IPS-11a (cell line): ENCODE results near the gene TOP2B.
A peak's percentile ranks its signal among the peaks of the same experiment; 100 is the strongest.

Experiments used
- H3K4me3 ChIP-seq: one replicate; pipeline ENCODE4 v1.5.1; 2013; ENCODE audit warnings: low read depth, low read length, control low read depth

The TOP2B gene

DNA sequence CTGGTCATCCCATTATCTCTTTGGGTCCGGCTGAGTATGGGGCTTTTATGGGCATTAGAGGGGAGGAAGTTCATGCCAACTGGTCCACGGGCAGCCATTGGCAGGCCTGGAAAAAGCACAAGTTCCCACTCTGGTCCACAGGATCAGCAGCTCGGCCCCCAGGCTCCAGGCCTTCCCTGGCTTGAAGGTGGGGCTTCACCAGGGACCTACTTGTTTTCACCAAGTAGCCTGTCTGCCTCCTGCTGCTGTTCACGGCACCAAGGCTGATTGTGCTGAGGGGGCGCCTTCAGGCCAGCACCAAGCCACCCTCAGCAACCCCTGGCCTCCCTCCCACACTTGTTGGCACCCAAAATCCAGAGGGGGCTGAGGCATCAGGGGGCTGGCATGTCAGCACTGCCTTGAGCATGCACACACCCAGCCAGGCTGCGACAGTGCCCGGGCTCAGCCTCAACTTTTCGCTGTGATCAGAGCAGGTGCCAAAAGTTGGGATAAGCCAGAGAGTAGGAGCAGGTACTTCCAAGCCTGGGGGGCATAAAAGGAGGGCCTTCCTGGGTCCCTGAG is 9.1 kb upstream of the TOP2B start:
- no peak overlapping the region for H3K4me3 ChIP-seq

DNA sequence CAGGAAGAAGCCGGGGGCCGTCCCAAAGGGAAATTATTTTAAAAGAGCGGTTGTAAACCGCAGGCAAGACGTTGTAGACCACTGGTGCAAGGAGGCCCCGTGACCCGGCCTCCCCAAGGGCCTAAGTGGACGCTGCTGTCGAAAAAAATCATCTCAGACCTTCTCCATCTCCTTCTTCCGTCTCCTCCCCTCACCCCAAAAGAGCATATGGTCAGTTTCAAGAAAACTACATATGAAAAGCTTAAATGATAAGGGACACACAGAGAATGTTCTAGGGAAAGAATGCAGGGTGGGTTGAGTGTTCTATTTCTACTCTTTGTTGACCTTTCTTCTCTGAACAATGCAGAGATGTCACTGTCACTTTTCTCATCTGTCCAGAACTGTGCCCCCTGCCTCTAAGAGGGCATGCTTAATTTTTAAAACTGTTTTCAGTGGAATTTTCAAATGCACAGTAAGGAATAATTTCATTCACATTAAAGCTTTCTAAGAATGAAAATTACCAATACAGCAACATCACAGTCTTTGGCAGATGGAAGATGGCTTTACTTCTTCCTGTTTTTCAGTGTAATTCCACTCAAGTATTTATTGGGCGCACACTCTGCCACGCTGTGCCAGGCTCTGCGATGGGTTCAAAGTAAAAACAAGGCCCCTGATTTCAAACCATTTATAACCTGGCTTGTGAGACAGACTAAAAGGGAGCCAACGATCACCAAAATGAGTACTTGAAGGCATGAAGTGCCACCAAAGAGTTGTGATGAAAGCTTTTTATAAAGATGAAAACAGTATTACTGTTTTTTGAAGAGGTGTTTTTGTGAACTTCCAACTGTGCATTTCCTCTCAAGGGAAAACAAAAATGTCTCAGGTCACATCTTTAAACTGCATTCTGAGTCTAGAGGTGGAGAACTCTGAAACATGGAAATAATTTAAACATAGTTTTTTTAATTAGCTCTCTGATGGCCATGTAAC is 891 bp upstream of the TOP2B start:
- peak overlapping the region; percentile 34 for H3K4me3 ChIP-seq

- H3K4me3 ChIP-seq = peak overlapping the region; percentile 85
These were observed 567 bp downstream of the TOP2B start for GRCh38 chr3:25663869-25664811.

- peak overlapping the region; percentile 85 for H3K4me3 ChIP-seq
These were observed 1.3 kb downstream of the TOP2B start for GRCh38 chr3:25663347-25663868.

DNA sequence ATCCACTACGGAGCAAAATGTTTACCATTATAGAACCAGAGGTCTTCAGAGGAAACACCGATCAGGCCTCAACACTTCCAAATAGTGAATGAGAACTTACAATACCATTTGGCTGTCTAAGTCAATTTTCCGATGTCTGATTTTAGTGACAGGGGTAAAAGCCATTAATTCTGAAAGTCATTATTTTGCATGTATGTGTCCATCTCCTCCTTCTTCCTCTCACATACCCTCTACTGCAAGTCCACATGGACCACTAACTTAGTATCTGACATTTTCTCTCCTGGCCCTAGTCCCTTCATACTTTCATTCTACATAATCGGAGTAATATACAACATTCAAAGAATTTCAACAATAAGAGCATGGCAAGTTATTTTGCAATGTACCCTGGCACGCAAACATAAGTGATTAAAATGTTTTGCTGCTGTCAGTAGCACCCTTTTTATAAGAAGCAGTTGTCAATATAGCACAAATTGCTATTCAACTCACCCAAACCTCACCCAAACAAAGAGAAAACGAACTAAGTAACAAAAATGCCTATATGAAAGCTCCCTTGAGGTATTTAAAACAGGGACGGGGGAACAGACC is 1.9 kb downstream of the TOP2B start:
- peak overlapping the region; percentile 85 for H3K4me3 ChIP-seq

DNA sequence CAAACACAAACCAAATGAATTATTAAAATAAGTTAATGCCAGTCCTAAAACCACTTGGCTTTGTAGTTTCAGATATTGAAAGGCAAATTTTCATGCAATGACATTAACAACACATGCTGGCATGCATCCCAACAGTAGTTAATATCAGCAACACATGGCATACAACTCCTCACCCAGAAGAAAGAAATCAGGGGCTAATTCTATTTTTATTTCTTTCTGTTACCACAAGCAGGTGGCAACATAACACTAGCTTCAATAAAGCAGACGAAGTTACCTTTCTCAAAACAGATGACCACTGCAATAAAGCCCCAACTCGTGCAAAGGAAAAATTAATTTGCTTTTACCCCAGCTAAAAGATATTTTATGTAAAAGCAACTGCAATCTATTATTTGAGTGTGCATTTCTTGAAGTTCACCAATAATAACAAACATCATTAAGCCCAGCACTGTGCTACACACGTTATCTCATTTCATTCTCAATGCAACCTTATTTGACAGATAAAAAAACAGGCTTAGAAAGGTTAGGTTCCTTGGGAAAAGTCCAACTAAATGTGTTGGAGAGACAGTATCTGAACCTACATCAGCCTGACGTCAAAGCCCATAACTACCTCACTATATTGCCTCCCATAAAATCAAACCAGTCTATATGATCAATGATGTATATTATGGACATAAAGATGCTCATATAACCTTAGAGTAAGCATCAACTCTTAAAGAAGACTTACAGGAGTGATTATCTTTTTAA is 2.8 kb downstream of the TOP2B start:
- no peak overlapping the region for H3K4me3 ChIP-seq

- no peak overlapping the region for H3K4me3 ChIP-seq
These were observed 5.9 kb downstream of the TOP2B start for GRCh38 chr3:25658836-25659235.

GRCh38 chr3:25657293-25657692 is 7.4 kb downstream of the TOP2B start:
- no peak overlapping the region for H3K4me3 ChIP-seq

GRCh38 chr3:25655659-25656058 is 9.0 kb downstream of the TOP2B start:
- H3K4me3 ChIP-seq = no peak overlapping the region

DNA sequence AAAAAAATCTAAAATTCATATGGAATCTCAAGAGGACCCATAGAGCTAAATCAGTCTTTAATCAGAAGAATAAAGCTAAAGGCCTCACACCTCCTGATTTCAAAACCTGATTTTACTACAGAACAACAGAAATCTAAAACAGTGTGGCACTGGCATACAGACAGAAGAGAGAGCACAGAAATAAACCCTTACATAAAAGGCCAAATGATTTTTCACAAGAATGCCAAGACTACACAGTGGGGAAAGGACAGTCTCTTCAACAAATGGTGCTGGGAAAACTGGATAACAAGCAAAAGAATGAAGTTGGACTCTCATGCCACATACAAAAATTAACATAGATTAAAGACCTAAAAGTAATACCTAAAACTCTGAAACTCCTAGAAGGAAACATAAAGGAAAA is 10.1 kb downstream of the TOP2B start:
- no peak overlapping the region for H3K4me3 ChIP-seq

GRCh38 chr3:25653322-25653721 is 11.4 kb downstream of the TOP2B start:
- H3K4me3 ChIP-seq = no peak overlapping the region

- H3K4me3 ChIP-seq = no peak overlapping the region
These were observed 11.8 kb downstream of the TOP2B start for GRCh38 chr3:25652921-25653320.

GRCh38 chr3:25648925-25649830 is 15.5 kb downstream of the TOP2B start:
- no peak overlapping the region for H3K4me3 ChIP-seq

DNA sequence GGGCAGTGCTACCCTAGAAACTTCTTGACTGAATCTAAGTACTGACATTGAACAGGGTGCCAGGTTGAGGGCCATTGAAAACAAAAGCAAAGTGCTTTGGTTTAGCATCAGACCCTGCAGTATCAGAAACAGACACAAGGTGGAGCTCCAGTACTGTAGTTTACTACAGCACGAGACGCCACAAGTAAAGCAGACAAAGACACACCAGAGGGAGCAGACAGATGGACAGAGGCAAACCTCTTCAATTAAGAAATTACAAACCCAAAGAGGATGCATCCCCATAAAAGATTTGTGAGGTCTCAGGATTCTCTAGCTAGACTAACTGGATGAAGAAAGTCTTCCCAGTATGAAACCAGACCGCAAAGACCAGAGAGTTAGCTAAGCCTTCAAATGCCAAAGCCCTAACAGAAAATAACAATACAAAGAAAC is 16.6 kb downstream of the TOP2B start:
- H3K4me3 ChIP-seq = no peak overlapping the region

DNA sequence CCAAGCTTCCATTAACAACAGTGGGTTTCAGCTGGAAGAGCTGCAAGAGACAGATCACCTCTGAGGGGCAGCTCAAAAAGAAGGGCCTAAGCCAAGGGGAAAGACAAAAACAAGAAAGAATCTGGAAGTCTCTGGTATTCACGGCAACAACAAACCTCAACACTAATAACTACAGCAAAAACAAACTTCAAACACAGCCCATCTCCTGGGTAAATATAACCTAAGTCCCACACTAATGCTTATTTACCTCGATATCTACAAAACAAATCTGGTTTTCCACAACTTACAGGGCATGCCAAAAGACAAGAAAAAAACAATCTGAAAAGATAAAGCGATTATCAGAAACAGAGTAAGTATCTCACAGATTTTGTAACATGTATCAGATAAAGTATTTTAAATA is 29.7 kb downstream of the TOP2B start:
- H3K4me3 ChIP-seq = no peak overlapping the region

DNA sequence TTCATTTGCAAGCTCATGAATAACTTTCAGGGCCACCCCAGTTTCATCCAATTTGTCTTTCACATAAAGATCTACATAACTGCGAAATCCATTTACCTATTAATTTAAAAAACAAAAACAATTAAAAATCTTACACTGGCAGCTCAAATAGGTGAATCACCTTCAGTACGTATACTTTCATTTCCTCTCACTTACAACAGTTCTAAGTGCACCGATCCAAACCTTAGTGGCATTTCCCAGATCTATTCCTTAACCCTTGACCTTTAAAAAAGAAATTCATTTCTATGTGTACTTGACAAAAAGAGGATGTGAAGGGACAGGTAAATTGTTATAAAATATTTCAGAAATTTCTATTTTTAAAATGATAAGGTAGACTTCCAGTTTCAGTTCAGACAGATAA is 30.8 kb downstream of the TOP2B start:
- no peak overlapping the region for H3K4me3 ChIP-seq

GRCh38 chr3:25631989-25632388 is 32.7 kb downstream of the TOP2B start:
- H3K4me3 ChIP-seq = no peak overlapping the region

DNA sequence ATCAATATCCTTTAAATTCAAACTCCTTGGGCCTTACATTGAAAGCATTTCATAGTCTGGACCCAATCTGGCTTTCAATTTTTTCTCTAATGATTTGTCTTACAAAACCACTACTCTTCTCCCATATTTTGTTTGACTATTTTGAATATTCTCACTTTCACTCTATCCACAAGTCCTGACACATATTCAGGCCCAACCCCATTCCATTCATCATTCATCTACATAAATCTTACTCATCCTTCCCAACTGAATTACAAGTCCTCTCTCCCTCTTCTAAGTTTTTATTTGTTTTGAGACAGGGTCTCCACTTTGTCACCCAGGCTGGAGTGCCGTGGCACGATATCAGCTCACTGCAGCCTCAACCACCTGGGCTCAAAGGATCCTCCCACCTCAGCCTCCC is 43.6 kb downstream of the TOP2B start:
- H3K4me3 ChIP-seq = no peak overlapping the region

DNA sequence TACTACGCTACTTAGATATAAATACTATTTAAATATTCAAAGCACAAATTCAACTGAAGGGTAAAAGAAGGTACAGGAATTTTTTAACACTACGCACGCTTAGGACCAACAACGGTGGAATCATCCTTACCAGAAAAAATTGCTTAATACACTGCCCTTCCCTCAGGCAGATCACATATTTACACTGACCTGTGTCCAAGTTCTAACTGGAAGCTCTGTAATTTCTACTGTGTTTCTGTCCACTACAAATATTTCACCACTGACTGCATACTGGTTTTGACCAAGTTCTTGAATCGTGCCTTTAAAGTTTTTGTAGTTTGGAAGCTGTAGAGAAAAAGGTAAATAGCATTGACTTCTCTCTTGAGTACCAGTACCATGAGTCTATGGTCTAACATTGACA is 44.2 kb downstream of the TOP2B start:
- H3K4me3 ChIP-seq = no peak overlapping the region
